Measurements from ENCODE around the gene HOMER2. TPM values are rescaled to one million over a fixed set of nuclear protein-coding genes. Genes with fewer than 3 reads are reported as not detected.

HOMER2 gene
- total and polyA plus RNA-seq, 9 of the 15 experiments (the other 6 are each of a cell fraction or from before 2014, with no cell fraction given) = 0.13 to 0.47 (median 0.29) TPM; not detected in 1

DNA sequence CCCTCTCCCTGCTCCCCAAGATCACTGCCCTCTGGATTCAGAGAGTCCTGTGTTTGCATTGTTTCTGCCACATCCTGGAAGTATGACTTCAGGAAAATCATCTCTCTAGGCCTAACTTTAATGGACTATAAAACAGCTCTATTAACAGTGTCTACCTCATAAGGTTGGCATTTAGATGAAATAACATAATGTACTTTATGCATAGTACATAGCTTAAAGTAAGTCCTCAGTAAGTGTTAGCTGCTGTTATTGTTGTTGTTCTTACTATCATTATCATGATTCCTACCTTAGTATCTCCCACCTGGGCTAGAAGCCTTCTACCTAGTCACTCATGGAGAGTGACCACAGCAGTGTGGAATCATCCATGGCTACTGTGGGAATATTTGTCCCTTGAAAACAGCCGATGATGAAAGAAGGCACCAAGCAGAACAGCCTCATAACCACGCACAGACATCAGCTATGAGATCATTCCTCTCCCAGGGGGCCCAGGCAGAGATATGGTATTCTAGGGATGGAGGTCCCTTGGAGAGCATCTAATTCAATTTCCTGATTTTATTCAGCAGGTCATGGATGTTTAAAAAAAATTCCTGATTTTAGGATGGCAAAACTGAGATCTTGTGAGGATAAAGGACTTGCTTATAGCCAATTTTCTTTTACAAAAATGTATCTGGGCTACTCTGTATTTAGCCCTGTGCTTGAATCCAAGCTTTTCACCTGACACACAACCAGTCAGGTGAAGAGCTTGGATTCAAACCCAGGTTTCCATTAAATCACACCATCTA is 148.5 kb downstream of the HOMER2 start:
- intact Hi-C loops (cut with micrococcal nuclease) (loop anchor here (10.0 kb wide), 1 partner anchor 159 kb away; the partner anchor contains the start of gene CPEB1), in situ Hi-C loops (cut with MboI) (no loop called here)
- no peak overlapping the region for H3K27ac ChIP-seq (ENCODE audit: extremely low read depth, low read depth, low read length)
- FAIRE-seq (no peak), DNase-seq (ENCODE audit: extremely low read depth in 1 of 4, low spot score in 3 of 4) (no peak), ATAC-seq (no peak)
- CTCF ChIA-PET (ENCODE audit: low intra/inter-chr PET ratio) = no interaction called here
- H3K36me3 ChIP-seq (ENCODE audit: control insufficient read depth, insufficient read depth, low read length) = no peaks in the 10 kb centered on the region
- H3K27me3 ChIP-seq (ENCODE audit: control insufficient read depth in 2 of 2, insufficient read depth in 2 of 2, low read length in 2 of 2) = no peaks in the 10 kb centered on the region
- BruUV-seq (replicated peaks) = no TSS peak
- 75% methylated on average over 2 of the region's 2 CpGs for WGBS (ENCODE audit: insufficient coverage, low coverage, missing lambda C conversion rate)
- no peak overlapping the region for H3K4me3 ChIP-seq
- no peaks in the 10 kb centered on the region for H3K9me3 ChIP-seq (replicated peaks; ENCODE audit: control insufficient read depth, insufficient read depth, low read depth, low read length)
- peaks cover 27 to 38% of the 10 kb centered on the region in 2 experiments for H3K4me1 ChIP-seq (replicated peaks in 1 of 2; ENCODE audit: control insufficient read depth in 2 of 2, insufficient read depth in 2 of 2, low read length in 2 of 2)
- no peak overlapping the region for H3K9ac ChIP-seq (ENCODE audit: insufficient read depth in 1 of 2, low read depth in 2 of 2, low read length in 2 of 2)
- H3K9me1 ChIP-seq (ENCODE audit: control insufficient read depth, insufficient read depth, low read length) = peaks cover 4% of the 10 kb centered on the region
- TF ChIP-seq, protein P1, sequence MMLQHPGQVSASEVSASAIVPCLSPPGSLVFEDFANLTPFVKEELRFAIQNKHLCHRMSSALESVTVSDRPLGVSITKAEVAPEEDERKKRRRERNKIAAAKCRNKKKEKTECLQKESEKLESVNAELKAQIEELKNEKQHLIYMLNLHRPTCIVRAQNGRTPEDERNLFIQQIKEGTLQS (IDR thresholded peaks at IDR 0.05) = peak; percentile 60; the same call in 1 of the 2 replicates
- TF ChIP-seq, protein P1 (CRISPR knock-in tag; conservative IDR thresholded peaks at IDR 0.05) = no peak
- TF ChIP-seq, protein P2, sequence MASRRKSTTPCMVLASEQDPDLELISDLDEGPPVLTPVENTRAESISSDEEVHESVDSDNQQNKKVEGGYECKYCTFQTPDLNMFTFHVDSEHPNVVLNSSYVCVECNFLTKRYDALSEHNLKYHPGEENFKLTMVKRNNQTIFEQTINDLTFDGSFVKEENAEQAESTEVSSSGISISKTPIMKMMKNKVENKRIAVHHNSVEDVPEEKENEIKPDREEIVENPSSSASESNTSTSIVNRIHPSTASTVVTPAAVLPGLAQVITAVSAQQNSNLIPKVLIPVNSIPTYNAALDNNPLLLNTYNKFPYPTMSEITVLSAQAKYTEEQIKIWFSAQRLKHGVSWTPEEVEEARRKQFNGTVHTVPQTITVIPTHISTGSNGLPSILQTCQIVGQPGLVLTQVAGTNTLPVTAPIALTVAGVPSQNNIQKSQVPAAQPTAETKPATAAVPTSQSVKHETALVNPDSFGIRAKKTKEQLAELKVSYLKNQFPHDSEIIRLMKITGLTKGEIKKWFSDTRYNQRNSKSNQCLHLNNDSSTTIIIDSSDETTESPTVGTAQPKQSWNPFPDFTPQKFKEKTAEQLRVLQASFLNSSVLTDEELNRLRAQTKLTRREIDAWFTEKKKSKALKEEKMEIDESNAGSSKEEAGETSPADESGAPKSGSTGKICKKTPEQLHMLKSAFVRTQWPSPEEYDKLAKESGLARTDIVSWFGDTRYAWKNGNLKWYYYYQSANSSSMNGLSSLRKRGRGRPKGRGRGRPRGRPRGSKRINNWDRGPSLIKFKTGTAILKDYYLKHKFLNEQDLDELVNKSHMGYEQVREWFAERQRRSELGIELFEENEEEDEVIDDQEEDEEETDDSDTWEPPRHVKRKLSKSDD (conservative IDR thresholded peaks at IDR 0.05; ENCODE audit: low read length) = no peak
- TF ChIP-seq CEBPG (CRISPR knock-in tag; IDR thresholded peaks at IDR 0.05) = no peak; the same call in 1 of the 2 replicates
- TF ChIP-seq CEBPG (tag; conservative IDR thresholded peaks at IDR 0.05 in 1 of 2, IDR thresholded peaks at IDR 0.05 in 1 of 2) = 0 out of 4 replicates have a peak, but pooled peaks of 1 of the 2 experiments have one; percentile 20
- POLR2A ChIA-PET = interaction anchor here (0.6 to 2.2 kb wide), 7 partner anchors 33 to 264 kb away, joined by 3 to 6 read pairs (median 5); partner anchors contain the start of genes RAMAC and RPS17
- H3K79me2 ChIP-seq (ENCODE audit: control insufficient read depth, insufficient read depth, low read length) = no peaks in the 10 kb centered on the region
- H3K4me2 ChIP-seq (ENCODE audit: insufficient read depth, low read length) = no peak overlapping the region
- H2AFZ ChIP-seq (ENCODE audit: low read depth, low read length) = no peak overlapping the region
- no peaks in the 10 kb centered on the region for H4K20me1 ChIP-seq (replicated peaks; ENCODE audit: control insufficient read depth, insufficient read depth, low read length)

Measured in K562 (cell line).